ENCODE measurements around the gene SDS.
A peak's percentile ranks its signal among the peaks of the same experiment; 100 is the strongest.

SDS gene

GRCh38 chr12:113409462-113410124, 5.9 kb upstream of the SDS start:
- H3K4me3 ChIP-seq (ENCODE audit: low read depth, low read length): no peak overlapping the region
- in situ Hi-C loops (cut with HindIII; ENCODE audit: low sequenced_read_pairs): no loop called here
- no peak for TF ChIP-seq CTCF (IDR thresholded peaks at IDR 0.05; ENCODE audit: low read depth, low read length)
- DNase-seq (ENCODE audit: low read depth, low spot score): no peak

- H3K4me3 ChIP-seq (ENCODE audit: low read depth, low read length): no peak overlapping the region
- in situ Hi-C loops (cut with HindIII; ENCODE audit: low sequenced_read_pairs): no loop called here
- TF ChIP-seq CTCF (IDR thresholded peaks at IDR 0.05; ENCODE audit: low read depth, low read length): no peak
- DNase-seq (ENCODE audit: low read depth, low spot score): no peak
These were observed 5.1 kb upstream of the SDS start for GRCh38 chr12:113408756-113409298.

GRCh38 chr12:113407931-113408600, 4.4 kb upstream of the SDS start:
- peak; percentile 37 for DNase-seq (ENCODE audit: low read depth, low spot score)
- TF ChIP-seq CTCF (IDR thresholded peaks at IDR 0.05; ENCODE audit: low read depth, low read length): no peak
- in situ Hi-C loops (cut with HindIII; ENCODE audit: low sequenced_read_pairs): no loop called here
- no peak overlapping the region for H3K4me3 ChIP-seq (ENCODE audit: low read depth, low read length)

- in situ Hi-C loops (cut with HindIII; ENCODE audit: low sequenced_read_pairs): no loop called here
- no peak for TF ChIP-seq CTCF (IDR thresholded peaks at IDR 0.05; ENCODE audit: low read depth, low read length)
- no peak overlapping the region for H3K4me3 ChIP-seq (ENCODE audit: low read depth, low read length)
These were observed 2.0 kb upstream of the SDS start for GRCh38 chr12:113405694-113406093.

GRCh38 chr12:113402586-113403260, 964 bp downstream of the SDS start:
- TF ChIP-seq CTCF (IDR thresholded peaks at IDR 0.05; ENCODE audit: low read depth, low read length): no peak
- H3K4me3 ChIP-seq (ENCODE audit: low read depth, low read length): no peak overlapping the region
- in situ Hi-C loops (cut with HindIII; ENCODE audit: low sequenced_read_pairs): no loop called here
- DNase-seq (ENCODE audit: low read depth, low spot score): no peak

More at GRCh38 chr12:113405694-113406093, 2.0 kb upstream of the SDS start:
- no peak for DNase-seq (ENCODE audit: low read depth, low spot score)

GRCh38 chr12:113401066-113402000, 2.4 kb downstream of the SDS start:
- no peak for TF ChIP-seq CTCF (IDR thresholded peaks at IDR 0.05; ENCODE audit: low read depth, low read length)
- no peak for DNase-seq (ENCODE audit: low read depth, low spot score)
- in situ Hi-C loops (cut with HindIII; ENCODE audit: low sequenced_read_pairs): no loop called here
- H3K4me3 ChIP-seq (ENCODE audit: low read depth, low read length): no peak overlapping the region

Data from astrocyte of the spinal cord (primary cell).